Fibroblast of lung (primary cell): ENCODE measurements around the gene KCNG2.

Experiments
- CTCF ChIP-seq, 2 donors: IDR thresholded peaks in 1 of 2; conservative IDR thresholded peaks in 1 of 2; 1 replicate in 1 of 2; 2 replicates in 1 of 2; pipeline ENCODE4 v1.5.1; 2011 to 2012; ENCODE audit warnings: low read length in 2 of 2, control low read depth in 1 of 2, inconsistent platforms in 1 of 2, low read depth in 1 of 2, mild to moderate bottlenecking in 1 of 2
- EZH2 ChIP-seq: IDR thresholded peaks from 2 replicates; pipeline ENCODE4 v1.5.1; 2012; ENCODE audit warnings: low read length, control low read depth, mild to moderate bottlenecking; ENCODE audit errors: missing control alignments

- TF ChIP-seq CTCF (conservative IDR thresholded peaks at IDR 0.05 in 1 of 2, IDR thresholded peaks at IDR 0.05 in 1 of 2; ENCODE audit: low read depth in 1 of 2, low read length in 2 of 2) (no peak), EZH2 (no peak)
Measured at GRCh38 chr18:79867666-79868065, 69.9 kb downstream of the KCNG2 start.
